IMR-90 (cell line): ENCODE results near the gene CRY2. TPM values are rescaled to one million over a fixed set of nuclear protein-coding genes. Genes with fewer than 3 reads are reported as not detected.

ENCODE experiments used
- ATAC-seq: fragments of 200-7000 bp; cut with Tn5 transposase; 2 replicates; pipeline ENCODE4 v1.9.1; 2020; ENCODE audit warnings: low read depth, mild to moderate bottlenecking, moderate library complexity
- BruUV-seq: library from RNA; stranded (reverse); fragments of 400-500 nt; replicated peaks from 2 replicates; lab custom pipeline; 2021; lab: Mats Ljungman, UMichigan
- CTCF ChIA-PET: fragments of 300-600 bp; formaldehyde crosslinking; extraction: SDS; loops from one replicate; lab custom pipeline; 2021; ENCODE audit warnings: antibody characterized with exemption; lab: Yijun Ruan, JAX
- POLR2A ChIA-PET: fragments of 300-600 bp; sonication (Branson Sonifier 250); formaldehyde crosslinking; loops from one replicate; lab custom pipeline; 2022; ENCODE audit warnings: antibody characterized with exemption; ENCODE audit not compliant: unreplicated experiment; lab: Charles Lee
- DNase-seq: peaks from one replicate; pipeline ENCODE4 v3.0.0; 2013
- H2AFZ ChIP-seq: replicated peaks from 2 replicates; pipeline ENCODE3; 2013; ENCODE audit warnings: low read length, mild to moderate bottlenecking; ENCODE audit not compliant: poor library complexity
- H2AK5ac ChIP-seq: 2 replicates; pipeline ENCODE4 v1.6.1; 2013; ENCODE audit warnings: low read depth, low read length, inconsistent platforms
- H2AK9ac ChIP-seq: replicated peaks from 2 replicates; pipeline ENCODE3; 2013; ENCODE audit warnings: mild to moderate bottlenecking, low read depth, low read length, moderate library complexity; ENCODE audit not compliant: poor library complexity
- H2BK120ac ChIP-seq: 2 replicates; pipeline ENCODE4 v1.6.1; 2013; ENCODE audit warnings: low read depth, low read length, inconsistent platforms
- H2BK15ac ChIP-seq: 3 replicates; pipeline ENCODE4 v1.6.1; 2013; ENCODE audit warnings: low read depth, low read length, inconsistent platforms
- H2BK20ac ChIP-seq: 2 replicates; pipeline ENCODE4 v1.6.1; 2013; ENCODE audit warnings: low read depth, mild to moderate bottlenecking, inconsistent platforms, low read length, moderate library complexity
- H2BK5ac ChIP-seq: 2 replicates; pipeline ENCODE4 v1.6.1; 2013; ENCODE audit warnings: mild to moderate bottlenecking, low read depth, low read length, inconsistent platforms; ENCODE audit not compliant: poor library complexity, severe bottlenecking
- H3K14ac ChIP-seq: replicated peaks from 2 replicates; pipeline ENCODE4 v1.6.1; 2013; ENCODE audit warnings: low read depth, low read length, inconsistent platforms
- H3K18ac ChIP-seq: 2 replicates; pipeline ENCODE4 v1.6.1; 2013; ENCODE audit warnings: low read depth, low read length, control low read depth
- H3K23ac ChIP-seq: 2 replicates; pipeline ENCODE4 v1.6.1; 2013; ENCODE audit warnings: low read depth, low read length, inconsistent platforms
- H3K27ac ChIP-seq: 2 replicates; pipeline ENCODE4 v1.5.1; 2013; ENCODE audit warnings: mild to moderate bottlenecking, control low read depth, low read length; ENCODE audit not compliant: insufficient read depth
- H3K27me3 ChIP-seq: 2 replicates; pipeline ENCODE4 v1.6.1; 2013; ENCODE audit warnings: low read length; ENCODE audit not compliant: control insufficient read depth, insufficient read depth
- H3K36me3 ChIP-seq: 2 replicates; pipeline ENCODE4 v1.6.1; 2013; ENCODE audit warnings: low read length, mixed read lengths; ENCODE audit not compliant: control insufficient read depth, insufficient read depth
- H3K4ac ChIP-seq: 2 replicates; pipeline ENCODE4 v1.6.1; 2013; ENCODE audit warnings: low read depth, low read length, inconsistent platforms
- H3K4me1 ChIP-seq: 2 replicates; pipeline ENCODE4 v1.6.1; 2013; ENCODE audit warnings: low read length, mixed read lengths; ENCODE audit not compliant: control insufficient read depth, insufficient read depth
- H3K4me2 ChIP-seq: 2 replicates; pipeline ENCODE4 v1.6.1; 2013; ENCODE audit warnings: low read depth, mild to moderate bottlenecking, control low read depth, low read length, moderate library complexity
- H3K4me3 ChIP-seq: 2 replicates; pipeline ENCODE4 v1.5.1; 2013; ENCODE audit warnings: low read depth, mild to moderate bottlenecking, control low read depth, low read length, moderate library complexity; ENCODE audit not compliant: insufficient read depth
- H3K56ac ChIP-seq: 2 replicates; pipeline ENCODE4 v1.6.1; 2013; ENCODE audit warnings: low read length, inconsistent platforms; ENCODE audit not compliant: insufficient read depth; ENCODE audit errors: extremely low read depth
- H3K79me1 ChIP-seq, 2 experiments: 2 replicates each; pipeline ENCODE4 v1.6.1; 2013; ENCODE audit warnings: low read length in 2 of 2, inconsistent platforms in 1 of 2, low read depth in 1 of 2
- H3K9ac ChIP-seq: 2 replicates; pipeline ENCODE4 v1.6.1; 2013; ENCODE audit warnings: low read depth, low read length, control low read depth
- H3K9me1 ChIP-seq: 2 replicates; pipeline ENCODE4 v1.6.1; 2013; ENCODE audit warnings: low read length, inconsistent platforms; ENCODE audit not compliant: insufficient read depth
- H3K9me3 ChIP-seq: 2 replicates; pipeline ENCODE4 v1.6.1; 2013; ENCODE audit warnings: low read length; ENCODE audit not compliant: control insufficient read depth, insufficient read depth
- H4K20me1 ChIP-seq: 2 replicates; pipeline ENCODE4 v1.6.1; 2013; ENCODE audit warnings: low read length, inconsistent platforms; ENCODE audit not compliant: insufficient read depth
- H4K5ac ChIP-seq: 2 replicates; pipeline ENCODE4 v1.6.1; 2013; ENCODE audit warnings: mild to moderate bottlenecking, low read depth, low read length, control low read depth
- H4K8ac ChIP-seq, 2 experiments: 2 replicates each; pipeline ENCODE4 v1.6.1; 2013; ENCODE audit warnings: low read depth in 2 of 2, low read length in 2 of 2, control low read depth in 1 of 2, inconsistent platforms in 1 of 2
- H4K91ac ChIP-seq: 2 replicates; pipeline ENCODE4 v1.6.1; 2013; ENCODE audit warnings: low read depth, low read length, inconsistent platforms; ENCODE audit not compliant: insufficient read depth
- BHLHE40 ChIP-seq: fragments of 150-350 bp; IDR thresholded peaks from 2 replicates; pipeline ENCODE4 v1.6.1; 2016; ENCODE audit warnings: mild to moderate bottlenecking, low read depth, low read length
- CEBPB ChIP-seq: IDR thresholded peaks from 2 replicates; pipeline ENCODE4 v1.6.1; 2012; ENCODE audit warnings: low read depth, low read length, improper control_type of control experiment
- MAZ ChIP-seq: IDR thresholded peaks from 2 replicates; pipeline ENCODE4 v1.6.1; 2012; ENCODE audit warnings: low read depth, mild to moderate bottlenecking, low read length, improper control_type of control experiment, moderate library complexity, borderline replicate concordance
- RAD21 ChIP-seq: IDR thresholded peaks from 2 replicates; pipeline ENCODE4 v1.6.1; 2012; ENCODE audit warnings: low read length, improper control_type of control experiment
- RFX5 ChIP-seq: IDR thresholded peaks from 2 replicates; pipeline ENCODE4 v1.8.0; 2012; ENCODE audit warnings: low read depth, mild to moderate bottlenecking, low read length, moderate library complexity
- whole genome bisulfite sequencing, 2 experiments: methylation state at CpG; one replicate each; pipeline versions ENCODE4 v1.1.5 to v1.1.7; 2013; ENCODE audit warnings: missing lambda C conversion rate in 2 of 2; ENCODE audit not compliant: insufficient read length in 1 of 2; ENCODE audit errors: extremely low coverage in 2 of 2; 5-methylcytosine and 5-hydroxymethylcytosine counted together
- dilution Hi-C: fragments of 300-500 bp; cut with HindIII; formaldehyde crosslinking; loops from one replicate; pipeline ENCODE4 v1.14.3; 2018; ENCODE audit warnings: low sequenced_read_pairs; ENCODE audit not compliant: unreplicated experiment
- in situ Hi-C: fragments of 300-500 bp; cut with MboI; formaldehyde crosslinking; loops from 3 replicates; pipeline ENCODE4 v1.14.3; 2019; ENCODE audit warnings: low sequenced_read_pairs, inconsistent platforms, mixed read lengths
- intact Hi-C: fragments of 100-400 bp; cut with micrococcal nuclease; formaldehyde crosslinking; loops from 2 replicates; pipeline ENCODE4 v1.10.0; 2022
- polyA plus RNA-seq, 3 experiments: library from polyadenylated mRNA; depleted of rRNA; stranded (reverse); fragments of >200 nt; gene quantifications; 2 replicates each; pipeline ENCODE4 v1.2.3, GENCODE V29; 2012; ENCODE audit warnings: low replicate concordance in 1 of 3
- total RNA-seq: library from RNA; depleted of rRNA; stranded (reverse); fragments of >200 nt; gene quantifications from 2 replicates; pipeline ENCODE4 v1.2.3, GENCODE V29; 2012
- TF ChIP-seq, protein P1 (sequence below): fragments of 150-350 bp; IDR thresholded peaks from 2 replicates; pipeline ENCODE4 v1.6.1; 2016; ENCODE audit warnings: low read depth, mild to moderate bottlenecking, low read length, moderate library complexity, borderline replicate concordance
- TF ChIP-seq, protein P2 (sequence below): fragments of 150-350 bp; IDR thresholded peaks from 2 replicates; pipeline ENCODE4 v1.6.1; 2017; ENCODE audit warnings: mild to moderate bottlenecking, antibody characterized with exemption, low read length, low read depth

The CRY2 gene
- total and polyA plus RNA-seq, 2 of the 4 experiments (the other 2 are of a cell fraction), result 12.2 to 13.1 TPM

DNA sequence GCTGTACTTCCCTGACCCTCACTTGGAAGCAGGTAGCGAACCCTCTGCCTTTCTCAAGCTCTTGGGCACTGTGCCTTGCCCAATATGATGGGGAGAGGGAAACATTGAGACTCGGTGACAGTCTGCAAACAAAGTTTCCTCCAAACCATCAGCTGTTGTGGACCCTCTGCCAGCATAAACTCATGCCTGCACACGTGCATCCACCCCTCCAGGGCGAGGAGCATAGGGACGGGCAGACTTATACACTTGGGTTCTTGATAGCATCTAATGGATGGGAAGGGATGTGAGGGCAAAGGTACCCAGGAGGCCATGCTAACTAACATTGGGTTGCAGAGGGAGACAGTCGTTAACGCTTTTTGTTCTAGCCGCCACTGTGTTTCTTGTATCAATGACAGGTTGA lies 29.9 kb downstream of the CRY2 start:
- no peak overlapping the region for H2AFZ ChIP-seq
- H4K20me1 ChIP-seq, result peaks cover 19% of the 10 kb centered on the region
- H3K36me3 ChIP-seq, result peaks cover 41% of the 10 kb centered on the region
- H2BK15ac ChIP-seq, result no peak overlapping the region
- H3K4ac ChIP-seq, result no peak overlapping the region
- ChIA-PET CTCF (no interaction called here), POLR2A (no interaction called here)
- H3K9me3 ChIP-seq, result no peaks in the 10 kb centered on the region
- DNase-seq, result no peak
- H3K23ac ChIP-seq, result no peak overlapping the region
- H3K9me1 ChIP-seq, result peaks cover 16% of the 10 kb centered on the region
- no peaks in the 10 kb centered on the region for H3K27me3 ChIP-seq
- no peak overlapping the region for H2AK5ac ChIP-seq
- no peak overlapping the region for H3K18ac ChIP-seq
- H3K27ac ChIP-seq, result no peak overlapping the region
- H3K4me3 ChIP-seq, result no peak overlapping the region
- no peak overlapping the region for H2AK9ac ChIP-seq
- H3K79me1 ChIP-seq, result peaks cover 0 to 11% of the 10 kb centered on the region in 2 experiments; a peak in 3 of 4 replicates
- in situ Hi-C loops (loop anchor here (10.0 kb wide), 1 partner anchor 128 kb away; no protein-coding TSS in a partner anchor), intact Hi-C loops (loop anchor here (10.0 kb wide), 1 partner anchor 128 kb away; no protein-coding TSS in a partner anchor), dilution Hi-C loops (no loop called here)
- H3K4me1 ChIP-seq, result peaks cover 8% of the 10 kb centered on the region
- no peak overlapping the region for H3K56ac ChIP-seq
- TF ChIP-seq, protein P1, sequence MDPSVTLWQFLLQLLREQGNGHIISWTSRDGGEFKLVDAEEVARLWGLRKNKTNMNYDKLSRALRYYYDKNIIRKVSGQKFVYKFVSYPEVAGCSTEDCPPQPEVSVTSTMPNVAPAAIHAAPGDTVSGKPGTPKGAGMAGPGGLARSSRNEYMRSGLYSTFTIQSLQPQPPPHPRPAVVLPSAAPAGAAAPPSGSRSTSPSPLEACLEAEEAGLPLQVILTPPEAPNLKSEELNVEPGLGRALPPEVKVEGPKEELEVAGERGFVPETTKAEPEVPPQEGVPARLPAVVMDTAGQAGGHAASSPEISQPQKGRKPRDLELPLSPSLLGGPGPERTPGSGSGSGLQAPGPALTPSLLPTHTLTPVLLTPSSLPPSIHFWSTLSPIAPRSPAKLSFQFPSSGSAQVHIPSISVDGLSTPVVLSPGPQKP, result no peak
- TF ChIP-seq, protein P2, sequence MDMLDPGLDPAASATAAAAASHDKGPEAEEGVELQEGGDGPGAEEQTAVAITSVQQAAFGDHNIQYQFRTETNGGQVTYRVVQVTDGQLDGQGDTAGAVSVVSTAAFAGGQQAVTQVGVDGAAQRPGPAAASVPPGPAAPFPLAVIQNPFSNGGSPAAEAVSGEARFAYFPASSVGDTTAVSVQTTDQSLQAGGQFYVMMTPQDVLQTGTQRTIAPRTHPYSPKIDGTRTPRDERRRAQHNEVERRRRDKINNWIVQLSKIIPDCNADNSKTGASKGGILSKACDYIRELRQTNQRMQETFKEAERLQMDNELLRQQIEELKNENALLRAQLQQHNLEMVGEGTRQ, result no peak
- TF ChIP-seq RAD21 (no peak), MAZ (no peak), CEBPB (no peak), BHLHE40 (no peak), RFX5 (no peak)
- no peak overlapping the region for H3K14ac ChIP-seq
- H3K9ac ChIP-seq, result no peak overlapping the region
- ATAC-seq, result no peak
- no peak overlapping the region for H4K91ac ChIP-seq
- no peak overlapping the region for H2BK20ac ChIP-seq
- no peak overlapping the region for H4K8ac ChIP-seq
- WGBS, 2 experiments, result 100% methylated on average over 3 of the region's 8 CpGs; no CpG with 5 or more reads in 1 of the 2 experiments
- no peak overlapping the region for H2BK5ac ChIP-seq
- BruUV-seq, result no TSS peak
- no peak overlapping the region for H4K5ac ChIP-seq
- H3K4me2 ChIP-seq, result no peak overlapping the region
- H2BK120ac ChIP-seq, result no peak overlapping the region
